Measurements from ENCODE around the gene RNF150. TPM values are rescaled to one million over a fixed set of nuclear protein-coding genes. Genes with fewer than 3 reads are reported as not detected.

The RNF150 gene
- total and polyA plus RNA-seq, 4 experiments from 2014 or later: not detected

DNA sequence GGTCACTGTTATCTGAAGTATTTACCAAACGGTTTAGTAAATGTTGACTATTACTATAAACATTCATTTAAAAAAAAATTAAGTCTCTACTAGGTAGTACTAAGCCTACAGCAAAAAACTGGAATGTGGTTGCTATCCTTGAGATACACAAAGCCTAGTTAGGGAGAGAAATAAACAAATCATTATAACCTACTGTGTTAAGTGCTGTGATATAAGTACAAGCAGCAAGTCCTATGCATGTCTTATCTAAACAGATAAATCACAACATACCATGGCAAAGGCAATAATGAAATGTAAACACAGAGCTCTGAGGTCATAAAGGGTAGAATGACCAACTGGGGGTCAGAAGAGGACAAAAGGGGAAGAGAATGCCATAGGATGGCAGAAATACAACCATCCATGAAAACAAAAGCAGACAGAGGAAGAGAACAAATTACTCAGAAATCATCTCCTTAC, 92.2 kb downstream of the RNF150 start:
- POLR2A ChIA-PET (ENCODE audit: partially characterized antibody): no interaction called here
- no peak overlapping the region for H3K27ac ChIP-seq (ENCODE audit: low read depth, low read length)
- no peak for DNase-seq
- no peak overlapping the region for H3K27ac Mint-ChIP-seq
- H3K27me3 ChIP-seq (ENCODE audit: insufficient read depth, low read length): no peaks in the 10 kb centered on the region
- intact Hi-C loops (cut with micrococcal nuclease): no loop called here
- no peaks in the 10 kb centered on the region for H3K36me3 Mint-ChIP-seq
- CTCF ChIA-PET (ENCODE audit: partially characterized antibody): no interaction called here
- peaks cover 0 to 2% (median 0%) of the 10 kb centered on the region in 8 donors for H3K9me3 Mint-ChIP-seq
- peak overlapping the region in 1 of 8 donors; percentile 17 for H3K4me3 Mint-ChIP-seq
- H3K27me3 Mint-ChIP-seq: peaks cover 0 to 3% of the 10 kb centered on the region in 2 donors
- H3K4me1 ChIP-seq (ENCODE audit: insufficient read depth, low read length): no peaks in the 10 kb centered on the region
- H3K4me1 Mint-ChIP-seq: no peaks in the 10 kb centered on the region
- no peaks in the 10 kb centered on the region for H3K36me3 ChIP-seq (ENCODE audit: insufficient read depth, low read length)
- no peak overlapping the region for H3K4me3 ChIP-seq (ENCODE audit: low read length in 2 of 2)
- H3K9me3 ChIP-seq (ENCODE audit: control insufficient read depth in 1 of 2, low read length in 2 of 2): no peaks in the 10 kb centered on the region

GRCh38 chr4:141039156-141039555, 94.1 kb downstream of the RNF150 start:
- Histone ChIP-seq H3K9me3 (ENCODE audit: control insufficient read depth in 1 of 2, low read length in 2 of 2) (no peaks in the 10 kb centered on the region), H3K4me3 (ENCODE audit: low read length in 2 of 2) (no peak overlapping the region), H3K27ac (ENCODE audit: low read depth, low read length) (no peak overlapping the region), H3K27me3 (ENCODE audit: insufficient read depth, low read length) (no peaks in the 10 kb centered on the region), H3K4me1 (ENCODE audit: insufficient read depth, low read length) (no peaks in the 10 kb centered on the region), H3K36me3 (ENCODE audit: insufficient read depth, low read length) (no peaks in the 10 kb centered on the region)
- no peak overlapping the region for H3K27ac Mint-ChIP-seq
- CTCF ChIA-PET (ENCODE audit: partially characterized antibody): no interaction called here
- intact Hi-C loops (cut with micrococcal nuclease): no loop called here
- no peak for DNase-seq
- H3K36me3 Mint-ChIP-seq: no peaks in the 10 kb centered on the region
- H3K27me3 Mint-ChIP-seq: peaks cover 0 to 3% of the 10 kb centered on the region in 2 donors
- POLR2A ChIA-PET (ENCODE audit: partially characterized antibody): no interaction called here
- H3K4me1 Mint-ChIP-seq: no peaks in the 10 kb centered on the region
- no peak overlapping the region for H3K4me3 Mint-ChIP-seq
- peaks cover 0 to 2% (median 0%) of the 10 kb centered on the region in 8 donors for H3K9me3 Mint-ChIP-seq

- ChIA-PET POLR2A (ENCODE audit: partially characterized antibody) (no interaction called here), CTCF (ENCODE audit: partially characterized antibody) (no interaction called here)
- Histone ChIP-seq H3K4me3 (ENCODE audit: low read length in 2 of 2) (no peak overlapping the region), H3K9me3 (ENCODE audit: control insufficient read depth in 1 of 2, low read length in 2 of 2) (no peaks in the 10 kb centered on the region), H3K4me1 (ENCODE audit: insufficient read depth, low read length) (no peaks in the 10 kb centered on the region), H3K27ac (ENCODE audit: low read depth, low read length) (no peak overlapping the region), H3K36me3 (ENCODE audit: insufficient read depth, low read length) (no peaks in the 10 kb centered on the region), H3K27me3 (ENCODE audit: insufficient read depth, low read length) (no peaks in the 10 kb centered on the region)
- Mint-ChIP-seq H3K4me3 (no peak overlapping the region), H3K4me1 (no peaks in the 10 kb centered on the region), H3K27me3 (peaks cover 0 to 3% of the 10 kb centered on the region in 2 donors), H3K9me3 (peaks cover 0 to 2% (median 0%) of the 10 kb centered on the region in 8 donors), H3K36me3 (no peaks in the 10 kb centered on the region), H3K27ac (no peak overlapping the region)
- intact Hi-C loops (cut with micrococcal nuclease): no loop called here
- DNase-seq: no peak
Observed at GRCh38 chr4:141038428-141038827, 94.8 kb downstream of the RNF150 start.

GRCh38 chr4:141037446-141037845, 95.8 kb downstream of the RNF150 start:
- no peaks in the 10 kb centered on the region for H3K36me3 ChIP-seq (ENCODE audit: insufficient read depth, low read length)
- no peak overlapping the region for H3K4me3 Mint-ChIP-seq
- H3K4me1 Mint-ChIP-seq: no peaks in the 10 kb centered on the region
- no peaks in the 10 kb centered on the region for H3K27me3 ChIP-seq (ENCODE audit: insufficient read depth, low read length)
- no peak overlapping the region for H3K27ac ChIP-seq (ENCODE audit: low read depth, low read length)
- intact Hi-C loops (cut with micrococcal nuclease): no loop called here
- DNase-seq: no peak
- H3K4me1 ChIP-seq (ENCODE audit: insufficient read depth, low read length): no peaks in the 10 kb centered on the region
- no peak overlapping the region for H3K27ac Mint-ChIP-seq
- ChIA-PET POLR2A (ENCODE audit: partially characterized antibody) (no interaction called here), CTCF (ENCODE audit: partially characterized antibody) (no interaction called here)
- peaks cover 0 to 2% (median 0%) of the 10 kb centered on the region in 8 donors for H3K9me3 Mint-ChIP-seq
- H3K9me3 ChIP-seq (ENCODE audit: control insufficient read depth in 1 of 2, low read length in 2 of 2): no peaks in the 10 kb centered on the region
- H3K4me3 ChIP-seq (ENCODE audit: low read length in 2 of 2): no peak overlapping the region
- peaks cover 0 to 3% of the 10 kb centered on the region in 2 donors for H3K27me3 Mint-ChIP-seq
- no peaks in the 10 kb centered on the region for H3K36me3 Mint-ChIP-seq

- Mint-ChIP-seq H3K4me1 (no peaks in the 10 kb centered on the region), H3K27ac (no peak overlapping the region), H3K4me3 (no peak overlapping the region), H3K27me3 (peaks cover 0 to 1% of the 10 kb centered on the region in 2 donors), H3K36me3 (no peaks in the 10 kb centered on the region), H3K9me3 (no peaks in the 10 kb centered on the region)
- Histone ChIP-seq H3K27ac (ENCODE audit: low read depth, low read length) (no peak overlapping the region), H3K4me1 (ENCODE audit: insufficient read depth, low read length) (no peaks in the 10 kb centered on the region), H3K4me3 (ENCODE audit: low read length in 2 of 2) (no peak overlapping the region), H3K9me3 (ENCODE audit: control insufficient read depth in 1 of 2, low read length in 2 of 2) (no peaks in the 10 kb centered on the region), H3K27me3 (ENCODE audit: insufficient read depth, low read length) (no peaks in the 10 kb centered on the region), H3K36me3 (ENCODE audit: insufficient read depth, low read length) (no peaks in the 10 kb centered on the region)
- intact Hi-C loops (cut with micrococcal nuclease): no loop called here
- ChIA-PET CTCF (ENCODE audit: partially characterized antibody) (no interaction called here), POLR2A (ENCODE audit: partially characterized antibody) (no interaction called here)
- DNase-seq: no peak
Observed at GRCh38 chr4:141036786-141037185, 96.5 kb downstream of the RNF150 start.

GRCh38 chr4:141035920-141036319, 97.3 kb downstream of the RNF150 start:
- no peaks in the 10 kb centered on the region for H3K9me3 Mint-ChIP-seq
- H3K27ac Mint-ChIP-seq: no peak overlapping the region
- Histone ChIP-seq H3K27me3 (ENCODE audit: insufficient read depth, low read length) (no peaks in the 10 kb centered on the region), H3K36me3 (ENCODE audit: insufficient read depth, low read length) (no peaks in the 10 kb centered on the region), H3K9me3 (ENCODE audit: control insufficient read depth in 1 of 2, low read length in 2 of 2) (no peaks in the 10 kb centered on the region), H3K4me1 (ENCODE audit: insufficient read depth, low read length) (no peaks in the 10 kb centered on the region), H3K27ac (ENCODE audit: low read depth, low read length) (no peak overlapping the region), H3K4me3 (ENCODE audit: low read length in 2 of 2) (no peak overlapping the region)
- CTCF ChIA-PET (ENCODE audit: partially characterized antibody): no interaction called here
- DNase-seq: no peak
- POLR2A ChIA-PET (ENCODE audit: partially characterized antibody): no interaction called here
- peaks cover 0 to 1% of the 10 kb centered on the region in 2 donors for H3K27me3 Mint-ChIP-seq
- H3K4me3 Mint-ChIP-seq: no peak overlapping the region
- H3K4me1 Mint-ChIP-seq: no peaks in the 10 kb centered on the region
- H3K36me3 Mint-ChIP-seq: no peaks in the 10 kb centered on the region
- intact Hi-C loops (cut with micrococcal nuclease): no loop called here

DNA sequence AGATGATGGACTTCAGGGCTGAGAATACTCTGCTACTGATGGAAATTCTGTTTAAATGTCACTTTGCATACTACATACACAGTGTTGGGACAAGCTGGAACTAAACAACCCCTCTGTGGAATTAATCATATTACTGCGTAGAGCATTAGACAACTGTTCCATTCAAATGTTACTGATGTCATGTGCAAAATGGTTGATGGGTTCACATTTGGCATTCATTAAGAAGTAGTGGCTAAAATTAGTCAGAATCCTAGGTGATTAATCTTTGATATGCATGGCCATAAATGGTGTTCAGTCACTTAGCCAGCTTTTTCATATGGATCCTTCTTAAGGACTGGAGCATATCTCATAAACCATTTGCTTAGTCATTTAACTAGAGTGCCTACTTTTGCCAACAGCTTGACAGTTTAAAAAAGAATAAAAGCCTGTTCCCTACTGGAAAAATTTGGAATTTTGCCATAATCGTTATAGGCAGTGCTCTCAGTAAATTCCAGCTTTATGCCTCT, 105.2 kb downstream of the RNF150 start:
- ChIA-PET CTCF (ENCODE audit: partially characterized antibody) (no interaction called here), POLR2A (ENCODE audit: partially characterized antibody) (no interaction called here)
- H3K9me3 Mint-ChIP-seq: no peaks in the 10 kb centered on the region
- H3K4me1 ChIP-seq (ENCODE audit: insufficient read depth, low read length): no peaks in the 10 kb centered on the region
- H3K36me3 ChIP-seq (ENCODE audit: insufficient read depth, low read length): no peaks in the 10 kb centered on the region
- H3K4me3 ChIP-seq (ENCODE audit: low read length in 2 of 2): no peak overlapping the region
- H3K27me3 ChIP-seq (ENCODE audit: insufficient read depth, low read length): no peaks in the 10 kb centered on the region
- no peaks in the 10 kb centered on the region for H3K36me3 Mint-ChIP-seq
- intact Hi-C loops (cut with micrococcal nuclease): no loop called here
- no peaks in the 10 kb centered on the region for H3K4me1 Mint-ChIP-seq
- no peak overlapping the region for H3K27ac Mint-ChIP-seq
- H3K9me3 ChIP-seq (ENCODE audit: control insufficient read depth in 1 of 2, low read length in 2 of 2): no peaks in the 10 kb centered on the region
- no peak overlapping the region for H3K27ac ChIP-seq (ENCODE audit: low read depth, low read length)
- DNase-seq: no peak
- H3K4me3 Mint-ChIP-seq: no peak overlapping the region
- H3K27me3 Mint-ChIP-seq: peaks cover 0 to 2% of the 10 kb centered on the region in 2 donors

- no peaks in the 10 kb centered on the region for H3K4me1 Mint-ChIP-seq
- Histone ChIP-seq H3K27ac (ENCODE audit: low read depth, low read length) (no peak overlapping the region), H3K9me3 (ENCODE audit: control insufficient read depth in 1 of 2, low read length in 2 of 2) (no peaks in the 10 kb centered on the region), H3K36me3 (ENCODE audit: insufficient read depth, low read length) (no peaks in the 10 kb centered on the region), H3K27me3 (ENCODE audit: insufficient read depth, low read length) (no peaks in the 10 kb centered on the region), H3K4me3 (ENCODE audit: low read length in 2 of 2) (no peak overlapping the region), H3K4me1 (ENCODE audit: insufficient read depth, low read length) (no peaks in the 10 kb centered on the region)
- H3K27ac Mint-ChIP-seq: no peak overlapping the region
- H3K9me3 Mint-ChIP-seq: no peaks in the 10 kb centered on the region
- no peak overlapping the region for H3K4me3 Mint-ChIP-seq
- intact Hi-C loops (cut with micrococcal nuclease): no loop called here
- ChIA-PET CTCF (ENCODE audit: partially characterized antibody) (no interaction called here), POLR2A (ENCODE audit: partially characterized antibody) (no interaction called here)
- no peaks in the 10 kb centered on the region for H3K36me3 Mint-ChIP-seq
- peaks cover 0 to 2% of the 10 kb centered on the region in 2 donors for H3K27me3 Mint-ChIP-seq
- no peak for DNase-seq
Observed at GRCh38 chr4:141027421-141027820, 105.8 kb downstream of the RNF150 start.
